GM12872 (cell line): ENCODE results near the gene BAIAP2.

ENCODE experiments used
- CTCF ChIP-seq: IDR thresholded peaks from 3 replicates; pipeline ENCODE4 v1.5.1; 2011; ENCODE audit warnings: low read depth, mild to moderate bottlenecking, low read length, moderate library complexity; ENCODE audit not compliant: insufficient read depth

The BAIAP2 gene

GRCh38 chr17:81045590-81046095 is 10.7 kb downstream of the BAIAP2 start:
- no peak for TF ChIP-seq CTCF

GRCh38 chr17:81046132-81046769 is 11.3 kb downstream of the BAIAP2 start:
- no peak for TF ChIP-seq CTCF

- no peak for TF ChIP-seq CTCF
These were observed 11.9 kb downstream of the BAIAP2 start for GRCh38 chr17:81046770-81047359.

DNA sequence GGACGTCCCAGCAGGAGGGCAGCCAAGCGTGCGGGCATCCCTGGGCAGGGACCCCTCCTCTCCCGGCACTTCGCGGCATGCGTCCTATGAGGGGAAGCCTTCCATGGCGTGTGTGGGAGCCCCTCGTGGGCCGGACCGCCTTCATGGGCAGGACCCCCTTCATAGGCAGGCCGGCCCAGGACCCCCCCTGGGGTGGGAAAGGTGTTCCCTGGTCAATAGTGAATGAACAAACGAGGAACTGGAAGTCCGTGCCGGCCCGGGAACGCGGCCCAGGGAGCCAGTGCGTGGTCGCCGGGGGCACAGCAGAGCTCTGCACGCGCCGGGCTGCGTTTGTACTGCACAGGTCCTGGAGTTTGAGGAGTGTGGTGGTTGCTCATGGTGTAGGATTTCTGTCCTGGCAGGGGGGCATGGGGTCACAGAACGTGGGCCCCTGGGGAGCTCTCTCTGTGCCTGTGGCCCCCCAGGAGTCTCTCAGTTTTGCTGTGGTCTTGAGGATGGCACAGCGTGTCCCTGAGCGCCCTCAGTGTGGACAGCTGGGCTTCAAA is 13.9 kb downstream of the BAIAP2 start:
- TF ChIP-seq CTCF: no peak

DNA sequence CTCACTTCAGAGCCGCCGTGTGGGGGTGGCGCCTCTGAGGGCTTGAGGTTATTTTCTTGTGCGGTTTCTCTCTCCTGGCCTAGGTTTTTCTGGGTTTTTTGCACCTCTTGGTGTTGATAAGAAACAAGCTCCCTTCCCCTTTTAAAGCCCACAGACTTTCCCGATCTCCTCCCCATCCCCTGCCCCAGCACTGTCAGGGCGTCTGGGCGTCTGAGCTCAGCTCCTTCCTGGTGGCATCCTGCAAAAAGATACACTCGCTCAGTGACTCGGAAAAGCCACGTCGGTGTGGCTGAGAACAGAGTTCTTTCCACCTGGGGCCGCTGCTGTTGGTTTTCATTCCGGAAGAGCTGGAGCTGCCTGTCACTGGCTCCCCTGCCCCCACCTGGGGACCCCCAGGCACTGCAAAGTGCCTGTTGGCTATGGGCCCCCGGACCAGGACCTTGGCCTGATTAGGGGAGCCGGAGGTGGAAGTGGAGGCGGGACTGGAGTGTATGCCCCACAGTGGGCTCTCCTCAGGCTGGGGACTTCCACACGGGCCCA is 14.5 kb downstream of the BAIAP2 start:
- no peak for TF ChIP-seq CTCF

GRCh38 chr17:81049973-81050551 is 15.1 kb downstream of the BAIAP2 start:
- TF ChIP-seq CTCF: no peak
